ENCODE data around the gene GLDC.
"Not testable (repeated sequence)": the region's sequence is repeated elsewhere in the genome, so short reads cannot be mapped to it uniquely, and the experiment has no call there.

GLDC gene

DNA sequence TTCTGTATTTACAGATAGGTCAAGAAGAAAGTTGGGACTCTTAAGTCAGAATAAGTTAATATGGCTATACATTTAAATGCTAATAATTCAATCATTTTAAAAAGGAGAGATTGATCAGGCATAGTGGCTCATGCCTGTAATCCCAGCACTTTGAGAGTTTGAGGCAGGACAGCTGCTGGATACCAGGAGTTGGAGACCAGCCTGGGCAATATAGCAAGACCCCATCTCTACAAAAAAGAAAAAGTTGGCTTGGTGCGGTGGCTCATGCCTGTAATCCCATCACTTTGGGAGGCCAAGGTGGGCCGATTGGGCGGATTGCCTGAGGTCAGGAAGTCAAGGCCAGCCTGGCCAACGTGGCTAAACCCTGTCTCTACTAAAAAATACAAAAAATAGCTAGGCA lies 15.0 kb upstream of the GLDC start:
- DNase-seq, result no peak

DNA sequence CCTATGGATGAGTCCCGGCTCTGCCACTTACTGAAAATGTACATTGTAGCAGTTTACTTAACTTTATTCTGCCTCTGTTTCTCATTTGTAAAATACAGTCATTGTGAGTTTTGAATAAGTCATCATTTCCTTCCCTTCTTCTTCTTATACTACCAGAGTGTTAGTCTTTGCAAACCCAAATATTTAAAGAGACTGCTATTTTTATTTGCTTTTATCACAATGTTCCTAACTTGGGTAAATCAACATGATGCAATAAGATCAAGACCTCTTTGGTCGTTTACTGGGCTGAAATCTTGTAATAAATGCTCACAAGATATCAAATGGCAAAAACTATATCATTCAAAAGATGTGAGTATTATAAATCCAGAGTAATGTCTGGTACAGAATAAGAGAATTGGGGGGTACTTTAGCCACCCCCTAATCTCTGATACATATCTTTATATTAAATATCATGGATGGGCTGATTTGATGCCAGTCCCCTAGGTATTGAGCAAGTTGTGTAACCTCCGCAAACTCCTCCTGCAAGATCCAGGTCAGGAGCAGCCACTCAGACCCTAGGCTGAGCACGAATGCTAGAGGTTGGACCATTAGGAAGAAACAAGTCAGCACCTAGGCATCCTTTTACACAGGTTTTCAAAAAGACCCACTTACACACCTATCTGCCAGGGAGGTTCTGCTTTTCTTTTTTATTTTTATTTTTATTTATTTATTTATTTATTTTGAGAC lies 13.3 kb upstream of the GLDC start:
- no peak for DNase-seq

DNA sequence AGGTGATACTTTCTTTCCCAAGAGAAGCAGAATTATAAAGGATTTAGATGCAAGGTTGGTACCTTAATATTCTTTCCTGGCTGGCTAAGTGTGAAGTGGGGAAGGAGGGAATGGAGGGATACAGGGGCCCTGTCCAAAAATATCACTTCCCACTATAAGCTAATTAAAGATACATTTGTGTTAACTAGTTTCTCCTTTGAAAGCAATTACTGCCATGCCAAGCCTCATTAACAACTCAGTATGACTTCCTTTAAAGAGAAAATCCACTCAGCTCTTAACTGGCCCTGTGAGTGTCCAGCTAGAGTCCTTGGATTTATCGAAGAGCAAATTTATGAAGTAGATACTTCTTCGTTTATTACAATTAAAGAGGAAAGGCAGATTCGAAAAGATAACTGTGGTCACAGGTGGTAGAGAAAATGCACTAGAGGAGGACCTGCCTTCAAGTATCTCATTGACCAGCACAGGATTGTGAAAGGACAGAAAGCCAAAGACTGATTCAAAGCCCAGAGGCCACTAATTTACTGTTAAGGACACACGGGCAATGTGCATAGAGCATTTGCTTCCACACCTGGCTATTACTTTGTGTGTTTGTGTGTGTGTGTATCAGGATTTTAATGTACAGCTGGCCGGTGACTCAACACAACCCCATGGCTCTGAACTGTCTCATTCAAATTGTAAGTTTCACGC lies 11.2 kb upstream of the GLDC start:
- DNase-seq, result no peak

DNA sequence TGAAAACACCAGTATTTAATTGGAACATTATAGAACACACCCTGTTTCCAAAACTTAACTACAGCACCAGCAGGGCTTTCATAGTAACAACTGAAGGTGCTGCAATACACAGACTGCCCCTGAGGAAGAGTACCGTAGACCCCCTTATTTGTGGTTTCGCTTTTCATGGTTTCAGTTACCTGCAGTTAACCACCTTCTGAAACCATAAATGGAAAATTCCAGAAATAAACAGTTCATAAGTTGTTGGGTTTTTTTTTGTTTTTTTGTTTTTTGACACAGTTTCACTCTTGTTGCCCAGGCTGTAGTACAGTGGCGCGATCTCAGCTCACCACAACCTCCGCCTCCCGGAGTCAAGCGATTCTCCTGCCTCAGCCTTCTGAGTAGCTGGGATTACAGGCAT lies 9.5 kb upstream of the GLDC start:
- no peak for DNase-seq

DNA sequence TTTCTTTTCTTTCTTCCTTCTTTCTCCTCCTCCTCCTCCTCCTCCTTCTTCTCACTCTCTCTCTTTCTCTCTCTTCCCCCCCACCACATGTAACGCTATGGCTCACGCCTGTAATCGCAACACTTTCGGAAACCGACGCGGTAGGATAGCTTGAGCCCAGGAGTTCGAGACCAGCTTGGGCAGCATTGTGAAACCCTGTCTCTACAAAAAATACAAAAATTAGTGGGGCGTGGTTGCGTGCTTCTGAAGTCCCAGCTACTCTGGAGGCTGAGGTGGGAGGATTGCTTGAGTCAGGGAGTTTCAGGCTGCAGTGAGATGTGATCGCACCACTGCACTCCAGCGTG lies 736 bp upstream of the GLDC start:
- DNase-seq, result peak; percentile 46

DNA sequence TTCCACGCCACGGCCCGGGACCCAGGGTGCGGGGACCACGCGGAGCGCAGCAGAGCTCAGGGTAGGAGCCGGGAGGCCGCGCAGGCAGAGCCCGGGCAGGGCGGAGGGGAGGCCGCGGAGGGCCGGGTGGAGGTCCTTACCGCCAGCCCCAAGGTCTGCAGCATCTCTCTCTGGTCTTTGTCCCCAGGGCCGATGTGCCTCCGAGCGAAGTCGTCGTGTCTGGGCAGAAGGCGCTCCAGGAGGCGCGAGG lies 499 bp downstream of the GLDC start:
- DNase-seq, result peak; percentile 31

DNA sequence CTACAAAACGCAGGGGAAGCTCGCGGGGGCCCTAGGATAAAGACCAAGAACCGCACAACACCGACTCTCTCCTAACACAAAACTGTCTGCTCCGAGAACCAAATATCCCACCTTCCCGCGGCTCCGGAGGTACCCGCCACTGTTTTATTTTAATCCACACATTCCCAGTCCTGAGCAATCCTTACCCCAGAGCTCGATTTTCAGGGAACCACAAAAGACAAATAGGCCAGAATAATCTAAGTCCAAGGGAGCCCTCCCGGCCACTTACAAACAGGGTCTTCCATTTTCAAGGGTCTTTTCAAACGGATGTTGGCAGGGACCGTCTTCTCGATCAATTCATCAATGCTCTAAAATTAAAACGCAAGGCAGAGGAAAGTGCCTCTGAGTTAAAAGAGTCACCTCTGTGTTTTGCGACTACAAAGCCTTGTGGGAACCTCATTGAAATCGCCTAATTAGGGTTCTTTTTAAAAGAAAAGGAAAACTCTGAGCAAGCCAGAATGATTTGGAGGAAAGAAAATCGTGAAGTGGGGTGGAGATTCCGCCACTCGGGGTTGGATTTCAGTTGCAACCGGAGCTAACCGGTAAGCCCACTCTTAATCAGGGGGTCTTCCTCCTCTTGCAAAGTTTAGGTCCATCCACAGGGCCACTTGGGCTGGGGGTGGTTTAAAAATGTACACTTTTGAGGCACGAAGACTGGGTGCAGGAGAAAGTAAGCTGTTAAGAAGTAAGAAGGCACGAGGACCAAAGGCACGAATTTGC lies 1.0 kb downstream of the GLDC start:
- no peak for DNase-seq

DNA sequence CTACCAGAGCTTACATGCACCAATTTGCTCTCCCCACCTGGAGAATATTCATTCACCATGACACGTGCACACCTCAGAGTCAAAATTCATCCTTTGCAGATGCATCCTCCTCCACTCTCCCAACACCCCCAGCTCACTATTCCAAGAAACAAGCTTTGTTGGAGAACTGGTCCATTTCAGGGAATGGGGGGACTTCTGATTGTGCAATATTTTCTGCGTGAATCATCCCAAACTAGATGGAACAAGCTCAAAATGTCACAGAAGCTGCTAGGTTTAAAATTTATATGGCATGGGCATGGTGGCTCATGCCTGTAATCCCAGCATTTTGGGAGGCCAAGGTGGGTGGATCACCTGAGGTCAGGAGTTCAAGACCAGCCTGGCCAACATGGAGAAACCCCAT lies 3.6 kb downstream of the GLDC start:
- DNase-seq, result no peak

DNA sequence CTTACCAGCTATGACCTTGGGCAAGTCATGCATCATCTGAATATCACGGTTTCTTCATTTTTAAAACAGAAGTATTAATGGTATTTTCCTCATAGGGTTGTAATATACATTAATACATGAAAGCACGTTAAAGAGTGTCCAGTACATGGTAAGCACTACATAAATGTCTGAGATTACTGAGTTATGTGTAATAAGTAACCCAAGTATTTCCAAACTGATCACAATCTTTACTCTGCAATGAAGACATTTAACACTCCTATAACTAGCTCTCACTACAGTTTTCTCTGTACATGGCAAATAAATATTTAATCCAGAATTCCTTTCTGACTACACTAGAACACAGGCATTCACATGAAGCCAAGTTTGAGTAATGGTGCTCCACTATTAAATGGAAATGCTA lies 4.0 kb downstream of the GLDC start:
- DNase-seq, result no peak

DNA sequence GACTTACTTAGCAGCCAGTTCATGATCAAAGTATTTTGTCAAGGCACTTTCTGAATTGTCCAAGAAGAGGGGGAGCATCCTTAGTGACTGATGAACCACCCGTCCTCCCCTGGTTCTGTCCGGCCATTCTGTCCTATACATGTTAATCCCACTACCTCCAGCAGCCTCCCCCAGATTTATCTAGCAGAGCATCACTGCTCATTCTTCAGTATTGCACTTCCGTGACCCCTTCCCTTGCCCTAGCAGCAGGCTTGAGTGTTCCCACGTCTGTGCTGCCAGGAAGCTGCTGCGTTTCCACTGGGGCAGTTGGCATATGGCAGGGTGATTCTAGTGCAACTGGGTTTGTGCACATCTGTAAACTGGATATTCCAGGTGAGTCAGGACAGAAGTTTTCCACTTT lies 4.5 kb downstream of the GLDC start:
- DNase-seq, result no peak

DNA sequence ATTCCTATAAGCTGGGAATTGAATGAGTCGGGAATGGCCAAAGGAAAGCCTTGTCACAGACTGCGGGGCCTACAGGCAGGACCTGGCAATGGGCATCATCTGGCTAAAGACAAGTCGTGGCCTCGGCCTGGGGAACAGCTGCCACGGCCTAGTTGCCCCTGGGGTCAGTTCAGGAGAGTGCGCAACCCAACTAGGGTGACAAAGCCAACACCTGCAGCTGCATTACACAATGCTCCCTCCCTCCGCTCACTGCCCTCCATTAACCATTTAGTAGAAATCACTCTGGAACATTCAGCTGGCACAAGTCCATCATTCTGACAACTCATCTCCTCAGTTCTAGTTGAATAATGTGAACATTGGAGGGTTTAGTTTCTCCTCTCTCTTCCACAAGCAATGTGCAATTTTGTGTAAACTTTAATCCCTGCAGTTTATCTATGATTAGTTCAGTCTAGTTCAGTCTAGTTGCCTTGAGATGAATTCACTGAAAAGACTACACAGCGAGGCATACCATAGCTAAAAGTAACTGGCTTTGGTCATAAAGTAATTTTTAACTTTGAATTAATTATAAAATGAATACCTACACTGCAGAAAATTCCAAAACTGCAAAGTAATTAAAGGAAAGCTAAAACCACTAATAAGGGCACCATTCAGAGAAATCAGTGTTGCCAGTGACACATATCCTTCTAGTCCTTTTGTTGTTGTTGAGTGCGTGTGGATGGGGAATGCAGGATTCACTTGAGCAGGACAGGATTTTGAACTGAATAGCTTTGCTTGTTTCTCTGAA lies 5.1 kb downstream of the GLDC start:
- no peak for DNase-seq

DNA sequence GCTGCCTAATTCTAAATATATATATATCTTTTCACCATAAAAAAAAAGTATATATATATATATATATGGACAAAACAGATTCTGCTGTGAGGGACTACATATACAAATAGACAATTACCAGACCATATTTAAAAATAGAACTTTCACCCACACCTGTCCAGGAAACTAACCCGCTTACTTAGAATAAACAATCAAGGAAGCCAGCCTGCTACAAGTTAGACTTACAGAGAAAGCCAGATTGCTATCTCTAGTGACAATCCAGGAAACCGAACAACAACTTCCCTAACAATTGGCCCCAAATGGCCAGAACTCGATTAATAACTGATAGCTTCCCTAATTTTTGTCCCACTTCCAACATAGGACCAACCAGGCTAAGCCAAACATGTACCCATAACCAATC lies 5.9 kb downstream of the GLDC start:
- no peak for DNase-seq

DNA sequence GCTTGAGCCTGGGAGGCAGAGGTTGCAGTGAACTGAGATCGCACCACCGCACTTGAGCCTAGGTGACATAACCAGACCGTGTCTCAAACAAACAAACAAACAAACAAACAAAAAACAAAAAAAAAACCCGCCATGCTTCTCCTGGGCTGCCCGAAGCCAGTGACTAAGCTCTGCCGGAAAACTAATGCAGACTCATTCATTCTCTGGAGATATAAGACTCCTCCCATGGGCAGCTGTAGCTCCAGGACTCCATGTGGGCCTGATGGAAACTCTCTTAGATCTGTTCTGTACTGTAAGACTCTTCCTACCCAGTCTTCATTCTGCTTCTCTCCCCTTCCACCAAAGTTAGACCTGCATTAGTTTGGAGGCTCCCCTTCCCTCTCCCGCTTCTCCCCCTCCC lies 11.1 kb downstream of the GLDC start:
- no peak for DNase-seq

DNA sequence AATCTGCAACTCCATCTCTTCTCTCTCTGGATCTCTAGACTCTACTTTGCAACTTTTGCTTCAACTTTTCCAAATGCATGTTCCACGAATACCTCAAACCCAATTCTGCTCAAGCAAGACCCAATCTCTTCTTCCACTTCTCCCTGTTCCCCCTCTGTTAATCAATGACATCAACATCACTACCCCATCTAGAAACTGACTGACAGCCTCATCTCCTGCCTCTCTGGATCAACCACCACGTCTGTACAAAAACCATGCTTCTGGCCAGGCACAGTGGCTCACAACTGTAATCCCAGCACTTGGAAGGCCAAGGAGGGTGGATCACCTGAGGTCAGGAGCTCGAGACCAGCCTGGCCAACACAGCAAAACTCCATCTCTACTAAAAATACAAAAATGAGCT lies 12.2 kb downstream of the GLDC start:
- no peak for DNase-seq

DNA sequence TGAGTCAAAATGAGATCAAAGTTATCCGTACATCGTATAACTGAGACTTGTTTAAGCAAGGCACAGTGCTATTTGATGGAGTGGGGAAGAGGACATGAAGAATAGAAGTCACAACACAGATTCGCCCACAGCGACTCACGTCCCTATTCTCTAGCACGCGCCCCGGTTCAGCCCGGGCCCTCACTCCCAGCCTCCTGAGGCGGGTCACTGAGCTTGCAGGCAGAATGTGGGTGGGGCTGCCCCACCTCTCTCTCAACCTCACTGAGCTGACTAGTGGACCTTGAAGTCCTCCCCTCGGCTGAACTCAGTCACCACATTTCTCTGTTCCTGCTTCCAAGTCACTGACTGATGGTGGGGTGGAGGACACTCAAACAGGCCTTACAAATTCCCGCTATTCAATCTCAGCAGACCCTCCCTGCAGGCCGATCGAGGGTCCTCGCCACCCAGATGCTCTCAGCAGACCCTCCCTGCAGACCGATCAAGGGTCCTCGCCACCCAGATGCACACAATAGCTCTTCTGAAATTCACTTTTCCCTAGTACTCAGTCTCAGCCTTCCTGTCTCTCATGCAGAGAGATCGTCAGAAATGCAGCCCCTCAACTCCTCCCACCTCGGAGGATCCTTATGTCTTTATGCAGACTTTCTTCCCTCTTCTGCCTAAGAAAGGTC lies 12.9 kb downstream of the GLDC start:
- DNase-seq, result no peak

DNA sequence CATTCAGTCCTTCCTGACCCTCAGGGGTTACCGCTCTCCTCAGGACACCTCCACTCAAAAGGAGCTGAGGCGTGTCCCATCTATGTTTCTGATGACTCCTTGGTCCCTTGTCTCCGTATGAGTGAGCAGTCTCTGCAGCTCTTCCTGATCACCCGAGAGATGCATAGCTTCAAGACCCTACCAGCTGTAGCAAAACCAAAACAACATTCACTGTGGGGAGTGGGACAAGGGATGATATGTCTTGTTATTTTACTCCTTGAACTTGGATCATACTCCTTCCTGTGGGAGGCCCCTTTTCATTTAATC lies 14.4 kb downstream of the GLDC start:
- no peak for DNase-seq

DNA sequence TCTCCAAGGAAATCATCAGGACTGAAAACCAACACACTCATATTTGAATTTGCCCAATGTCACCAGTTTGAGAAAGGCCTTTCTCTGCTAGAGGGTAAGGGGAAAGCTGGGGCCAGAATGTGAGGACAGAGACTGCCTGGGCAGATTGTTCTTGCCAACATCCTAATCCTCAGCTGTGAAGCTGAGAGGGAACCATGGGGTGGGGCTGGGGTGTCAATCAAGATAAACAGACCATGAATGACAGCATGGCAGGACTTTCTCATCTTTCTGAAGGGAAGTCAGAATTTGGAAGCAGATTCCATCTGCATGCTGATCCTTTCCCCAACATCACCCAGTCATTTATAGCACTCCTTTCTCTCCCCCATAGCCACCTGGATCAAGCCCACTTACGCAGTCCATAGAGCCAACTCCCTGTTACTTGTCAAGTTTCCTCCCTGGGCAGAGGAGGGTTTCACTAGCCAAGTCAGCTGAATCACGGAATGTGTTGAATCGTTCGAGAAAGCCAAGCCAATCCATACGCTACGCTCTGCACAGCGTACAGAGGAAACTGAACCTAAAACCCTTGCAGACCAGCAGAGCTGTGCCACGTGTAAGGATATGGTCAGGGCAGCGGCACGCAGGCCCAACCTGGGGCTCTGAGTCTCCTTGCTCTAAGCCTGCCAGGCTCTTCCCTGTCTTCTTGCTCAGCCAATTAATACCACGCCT lies 14.9 kb downstream of the GLDC start:
- no peak for DNase-seq

DNA sequence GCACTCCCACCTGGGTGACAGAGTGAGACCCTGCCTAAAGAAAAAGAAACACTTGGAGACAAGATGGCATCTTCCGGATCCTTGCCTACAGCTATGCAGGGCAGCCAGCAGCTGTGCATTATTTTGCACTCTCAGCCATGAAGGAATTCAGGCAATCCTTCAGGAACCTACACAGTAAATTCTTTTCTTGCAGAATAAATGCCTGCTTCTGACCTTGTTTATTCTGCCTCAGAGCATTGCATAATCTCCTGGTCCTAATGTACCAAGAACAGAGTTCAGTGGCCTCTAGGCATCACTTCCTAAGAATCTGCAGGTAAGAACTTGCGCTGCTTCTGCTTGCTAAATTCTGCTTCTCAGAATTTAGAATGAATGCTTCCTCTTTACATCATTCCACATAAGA lies 16.8 kb downstream of the GLDC start:
- no peak for DNase-seq

DNA sequence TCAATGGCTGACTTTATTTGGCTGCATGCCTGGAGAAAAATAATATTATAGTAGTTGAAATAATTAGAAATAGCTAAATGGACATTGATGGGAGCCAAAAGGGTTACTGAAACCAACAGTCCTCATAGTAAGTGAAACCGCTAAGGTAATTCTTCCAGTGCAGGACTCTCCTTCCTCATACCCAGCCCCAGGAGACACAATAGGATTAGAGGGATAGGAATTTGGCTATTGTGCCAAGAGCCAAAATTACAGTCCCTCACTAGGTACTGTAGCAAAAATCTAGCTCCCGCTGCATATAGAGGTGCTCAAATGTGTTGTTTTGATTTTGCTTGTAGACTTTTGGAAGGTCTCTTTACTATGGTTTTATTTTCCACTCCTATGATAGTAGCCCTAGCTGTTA lies 20.2 kb downstream of the GLDC start:
- DNase-seq, result no peak

DNA sequence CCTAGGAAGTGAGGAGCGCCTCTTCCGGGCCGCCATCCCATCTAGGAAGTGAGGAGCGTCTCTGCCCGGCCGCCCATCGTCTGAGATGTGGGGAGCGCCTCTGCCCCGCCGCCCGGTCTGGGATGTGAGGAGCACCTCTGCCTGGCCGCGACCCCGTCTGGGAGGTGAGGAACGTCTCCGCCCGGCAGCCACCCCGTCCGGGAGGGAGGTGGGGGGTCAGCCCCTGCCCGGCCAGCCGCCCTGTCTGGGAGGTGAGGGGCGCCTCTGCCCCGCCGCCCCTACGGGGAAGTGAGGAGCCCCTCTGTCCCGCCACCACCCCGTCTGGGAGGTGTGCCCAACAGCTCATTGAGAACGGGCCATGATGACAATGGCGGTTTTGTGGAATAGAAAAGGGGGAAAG lies 22.7 kb downstream of the GLDC start:
- not testable (repeated sequence) for DNase-seq

DNA sequence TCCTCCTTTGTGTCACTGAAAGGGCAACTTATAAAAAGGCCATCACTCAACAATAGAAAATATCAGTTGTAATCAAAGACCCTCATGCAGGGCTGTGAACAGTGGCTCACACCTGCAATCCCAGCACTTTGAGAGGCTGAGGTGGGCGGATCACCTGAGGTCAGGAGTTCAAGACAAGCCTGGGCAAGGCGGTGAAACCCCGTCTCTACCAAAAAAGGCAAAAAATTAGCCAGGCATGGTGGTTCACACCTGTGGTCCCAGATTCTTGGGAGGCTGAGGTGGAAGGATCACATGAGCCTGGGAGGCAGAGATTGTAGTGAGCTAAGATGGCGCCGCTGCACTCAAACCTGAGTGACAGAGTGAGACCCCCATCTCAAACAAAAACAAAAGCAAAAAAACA lies 24.7 kb downstream of the GLDC start:
- no peak for DNase-seq

DNA sequence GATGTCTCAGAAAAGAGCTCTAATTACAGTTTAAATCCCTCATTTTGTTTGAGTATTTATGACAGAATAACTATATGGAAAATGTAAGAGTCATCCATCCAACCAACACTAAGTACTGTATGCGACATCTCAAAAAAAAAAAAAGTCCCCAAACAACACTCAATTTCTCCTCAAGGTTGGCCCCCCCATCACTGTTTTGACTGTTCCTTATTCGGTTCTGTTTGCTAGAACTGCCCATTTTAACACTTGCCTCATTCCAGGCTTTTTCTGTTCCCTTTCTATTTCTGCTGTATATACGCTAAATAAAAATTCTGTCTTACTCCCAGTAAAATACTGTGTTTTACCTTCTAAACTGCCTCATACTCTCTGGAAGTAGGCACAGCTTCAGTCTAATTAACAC lies 25.2 kb downstream of the GLDC start:
- no peak for DNase-seq

DNA sequence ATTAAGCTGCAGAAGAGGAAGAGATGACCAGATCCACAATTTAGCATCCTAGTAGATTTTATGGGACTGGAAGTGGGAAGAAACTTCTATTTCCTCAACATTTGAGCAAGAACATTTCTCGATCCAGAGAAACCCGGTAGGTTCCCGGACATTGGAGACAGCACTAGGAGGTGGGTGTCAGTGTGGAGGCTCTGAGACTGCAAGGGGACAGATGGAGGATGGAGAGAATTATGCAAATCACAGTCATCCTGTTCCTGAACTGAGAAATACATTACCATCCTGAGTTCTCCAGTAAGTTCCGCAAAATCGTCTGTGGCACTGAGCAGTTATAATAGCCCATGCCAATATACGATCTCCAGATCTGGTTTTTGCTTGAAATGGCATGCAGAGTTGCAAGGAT lies 25.6 kb downstream of the GLDC start:
- no peak for DNase-seq

Measured in stimulated activated CD8-positive, alpha-beta memory T cell treated with anti-CD3 and anti-CD28 coated beads, Interleukin-4, amount 100 ng/mL, for 48 hours (primary cell).